ACHN (cell line): ENCODE measurements around the gene ADH7.
"Not testable (repeated sequence)": the region's sequence is repeated elsewhere in the genome, so short reads cannot be mapped to it uniquely, and the experiment has no call there.

Experiments
- DNase-seq: peaks from one replicate; pipeline ENCODE4 v3.0.0-alpha.2; 2015
- in situ Hi-C: cut with HindIII; loops from 2 replicates; pipeline ENCODE4 v1.10.0; 2017; ENCODE audit warnings: low sequenced_read_pairs, low pct_ligation_motif_present, low pct_unique_long_range_greater_than_20kb

Gene ADH7

DNA sequence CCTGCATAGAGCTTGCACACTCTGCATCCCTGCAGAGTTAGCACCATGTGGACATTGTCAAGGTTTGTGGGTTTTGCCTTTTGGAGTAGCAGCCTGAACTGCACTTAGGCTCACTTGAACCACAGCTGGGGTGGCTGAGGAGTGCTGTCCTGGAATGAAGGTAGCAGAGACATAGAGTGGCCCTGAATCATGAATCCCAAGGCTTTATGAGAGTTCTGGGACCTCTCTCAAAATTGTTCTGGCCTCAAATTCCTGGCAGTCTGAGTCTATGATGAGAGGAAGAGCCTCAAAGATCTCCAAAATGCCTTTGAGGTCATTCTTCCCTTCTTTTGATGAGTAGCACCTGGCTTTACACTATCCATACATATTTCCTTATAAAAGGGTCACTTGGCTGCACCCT, 45.5 kb downstream of the ADH7 start:
- in situ Hi-C loops, result no loop called here

DNA sequence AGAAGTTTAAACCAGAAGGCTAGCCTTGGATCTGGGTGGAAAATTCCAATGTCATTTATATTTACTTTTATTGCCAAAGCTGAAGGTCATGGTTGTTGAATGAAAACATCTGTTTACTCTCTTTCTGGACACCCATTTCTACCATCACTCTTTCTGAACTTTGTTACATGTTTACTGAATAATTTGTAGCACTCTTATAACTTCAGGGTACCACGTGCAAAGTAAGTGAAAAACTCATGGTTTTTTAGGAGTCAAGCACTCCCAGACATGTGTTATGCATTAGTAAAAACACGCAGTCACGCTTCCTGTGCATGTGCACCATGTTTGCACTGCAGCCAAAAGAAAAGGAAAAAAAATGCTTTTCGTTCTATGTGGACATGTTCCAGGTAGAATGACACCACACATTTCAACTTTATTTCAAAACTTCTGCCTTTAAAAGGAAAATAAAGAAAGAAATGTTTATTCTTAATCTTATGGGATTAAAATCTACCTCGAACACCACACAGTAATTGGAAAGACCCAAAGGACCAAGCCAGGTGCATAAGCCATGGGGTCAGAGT, 51.2 kb downstream of the ADH7 start:
- no peak for DNase-seq
- in situ Hi-C loops, result no loop called here

More for the DNA sequence above, 45.5 kb downstream of the ADH7 start:
- DNase-seq, result no peak

DNA sequence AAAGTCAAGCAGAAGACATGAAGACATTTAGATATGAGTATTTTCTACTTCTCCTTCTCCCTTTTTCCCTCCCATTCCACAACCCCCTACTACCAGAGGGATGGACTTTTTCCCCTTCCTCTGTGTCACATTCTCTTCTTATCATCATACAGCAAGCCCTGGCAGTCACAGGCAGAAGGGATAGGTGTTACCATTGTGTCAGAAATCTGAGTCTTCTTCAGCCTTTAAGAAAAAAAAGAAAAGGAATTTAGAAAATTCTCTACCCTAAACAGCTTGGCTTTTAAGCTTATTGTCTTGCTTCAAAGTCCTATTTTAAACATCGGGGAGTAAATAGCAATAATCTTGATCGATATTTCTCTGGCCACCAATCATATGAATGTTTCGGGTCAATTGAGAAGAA, 51.7 kb downstream of the ADH7 start:
- in situ Hi-C loops, result no loop called here

DNA sequence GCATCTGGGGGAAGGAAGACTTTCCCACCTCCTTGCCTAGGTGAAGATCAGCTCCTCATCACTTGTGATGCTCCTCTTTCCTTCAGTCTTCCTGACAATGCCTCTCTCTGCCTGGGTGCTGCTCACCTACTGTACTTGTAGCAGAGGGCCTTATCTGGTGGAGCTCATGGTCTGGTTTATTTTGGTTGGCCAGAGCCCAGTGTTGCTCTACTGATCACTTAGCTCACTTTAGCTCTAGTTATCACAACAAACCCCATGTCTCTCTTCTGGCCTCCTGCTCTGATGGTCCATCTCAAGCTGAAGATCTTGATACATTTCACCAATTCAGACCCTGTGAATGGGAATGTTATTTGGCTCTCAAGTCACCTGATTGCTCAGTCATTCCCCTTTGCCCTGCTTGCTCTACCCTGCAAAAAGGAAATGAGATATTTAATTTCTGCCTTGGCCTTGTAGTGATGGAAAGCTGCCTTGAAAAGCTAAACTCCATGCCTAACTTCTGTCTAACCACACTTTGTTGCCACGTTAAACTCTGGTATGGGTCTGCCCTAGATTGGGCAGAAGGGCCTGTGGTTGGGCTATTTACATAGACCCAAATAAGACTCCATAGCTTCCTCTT, 52.3 kb downstream of the ADH7 start:
- DNase-seq, result no peak
- in situ Hi-C loops, result no loop called here

More for the DNA sequence above, 51.7 kb downstream of the ADH7 start:
- no peak for DNase-seq

DNA sequence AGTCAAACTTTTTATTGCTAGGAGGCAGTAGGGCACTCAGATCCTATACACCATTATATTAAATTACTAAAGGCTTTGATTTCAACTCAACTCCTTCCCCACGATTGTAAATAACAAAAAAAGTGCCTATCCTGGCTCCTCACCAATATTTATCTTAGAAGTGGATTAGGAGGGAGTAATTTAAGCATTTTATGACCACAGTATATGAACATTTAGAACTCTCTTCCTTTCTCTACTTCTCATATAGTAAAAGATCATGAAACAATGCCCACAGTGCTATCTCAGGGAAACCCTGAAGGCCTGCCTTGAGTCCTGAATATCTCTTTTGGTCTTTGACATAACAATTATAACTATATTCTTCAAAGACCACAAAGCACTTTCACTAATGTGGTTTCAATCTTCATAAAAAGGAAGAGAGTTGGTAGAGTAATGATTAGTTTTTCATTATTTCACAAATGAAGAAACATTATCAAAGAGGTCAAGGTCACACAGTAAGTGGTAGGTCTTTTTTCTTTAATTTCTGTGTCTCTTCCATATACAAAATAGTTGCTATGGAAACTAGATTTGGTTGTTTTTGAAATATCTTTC, 53.5 kb downstream of the ADH7 start:
- no peak for DNase-seq
- in situ Hi-C loops, result no loop called here

DNA sequence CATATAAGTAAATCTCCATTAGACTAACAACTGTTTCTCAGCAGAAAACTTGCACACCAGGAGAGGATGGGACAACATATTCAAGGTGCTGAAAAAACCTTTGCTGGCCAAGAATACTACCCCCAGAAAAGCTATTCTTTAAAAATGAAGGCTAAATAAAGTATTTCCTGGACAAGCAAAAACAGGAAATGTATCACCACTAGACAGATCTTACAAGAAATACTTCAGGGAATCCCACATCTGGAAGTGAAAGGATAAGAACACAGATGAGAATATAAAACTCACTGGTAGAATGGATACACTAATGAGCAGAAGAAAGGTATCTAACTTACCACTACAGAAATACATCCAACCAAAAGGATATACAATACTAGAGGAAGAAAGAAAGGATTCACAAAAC, 55.6 kb downstream of the ADH7 start:
- in situ Hi-C loops, result no loop called here
- no peak for DNase-seq

DNA sequence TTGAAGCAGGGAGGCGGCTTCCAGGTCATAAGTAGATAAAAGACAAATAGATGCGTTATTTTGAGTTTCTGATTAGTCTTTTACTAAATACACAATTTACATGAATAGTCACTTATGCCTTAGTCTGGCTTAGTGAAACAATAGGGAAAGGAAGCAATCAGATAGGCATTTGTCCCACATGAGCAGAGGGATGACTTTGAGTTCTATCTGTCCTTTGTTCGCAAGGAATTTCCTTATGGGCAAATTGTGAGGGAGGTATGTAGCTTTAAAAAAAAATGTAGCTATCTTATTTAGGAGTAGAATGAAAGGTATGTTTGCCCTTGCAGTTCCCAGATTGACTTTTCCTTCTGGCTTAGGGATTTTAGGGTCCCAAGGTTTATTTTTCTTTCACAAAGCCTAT, 56.3 kb downstream of the ADH7 start:
- DNase-seq, result no peak
- in situ Hi-C loops, result no loop called here

DNA sequence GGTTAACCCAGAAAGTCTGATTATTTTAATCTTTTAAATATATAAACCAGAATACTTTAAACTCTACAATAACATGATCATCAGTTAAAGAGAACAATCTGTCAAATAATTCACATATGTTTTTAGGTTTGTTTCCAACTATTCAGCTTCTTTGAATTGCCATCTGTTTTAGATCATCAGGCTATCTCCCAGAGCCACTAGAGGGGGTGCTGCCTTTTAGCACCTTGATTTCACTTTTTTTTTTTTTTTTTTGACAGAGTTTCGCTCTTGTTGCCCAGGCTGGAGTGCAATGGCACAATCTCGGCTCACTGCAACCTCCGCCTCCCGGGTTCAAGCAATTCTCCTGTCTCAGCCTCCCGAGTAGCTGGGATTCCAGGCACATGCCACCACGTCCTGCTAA, 57.8 kb downstream of the ADH7 start:
- in situ Hi-C loops, result not testable (repeated sequence)
- DNase-seq, result peak; percentile 38

DNA sequence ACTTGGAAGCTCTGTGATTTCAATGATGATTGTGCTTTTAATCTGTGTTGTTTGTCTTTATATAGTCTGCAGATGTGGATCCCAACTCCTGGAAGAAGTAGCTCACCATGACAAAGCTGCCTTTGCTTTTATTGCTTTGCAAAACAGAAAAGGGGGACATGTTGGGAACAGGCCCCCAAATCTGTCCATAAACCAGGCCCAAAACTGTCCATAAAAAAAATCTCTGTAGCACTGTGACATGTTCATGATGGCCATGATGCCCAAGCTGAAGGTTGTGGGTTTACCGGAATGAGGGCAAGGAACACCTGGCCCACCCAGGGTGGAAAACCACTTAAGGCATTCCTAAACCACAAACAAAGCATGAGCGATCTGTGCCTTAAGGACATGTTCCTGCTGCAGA, 62.7 kb downstream of the ADH7 start:
- in situ Hi-C loops, DNase-seq: not testable (repeated sequence)

DNA sequence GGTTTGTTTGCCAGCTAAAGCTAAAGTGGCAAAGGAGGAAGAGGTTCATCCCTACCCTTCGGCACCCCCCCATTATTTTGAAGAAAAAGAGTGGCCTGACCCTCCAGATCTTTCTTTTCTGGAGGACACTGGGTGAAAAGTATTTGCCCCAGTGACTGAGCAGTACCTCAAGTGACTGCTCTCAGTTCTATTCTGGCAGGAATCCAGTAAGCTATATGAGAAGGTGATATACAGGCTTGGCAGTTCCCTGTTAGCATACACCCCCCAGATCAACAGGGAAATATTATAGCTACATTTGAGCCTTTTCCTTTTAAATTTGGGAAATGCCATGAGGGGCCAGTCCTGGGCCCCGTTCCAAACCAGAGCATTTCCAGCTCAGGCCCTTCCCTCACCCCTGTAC, 67.3 kb downstream of the ADH7 start:
- DNase-seq, in situ Hi-C loops: not testable (repeated sequence)

DNA sequence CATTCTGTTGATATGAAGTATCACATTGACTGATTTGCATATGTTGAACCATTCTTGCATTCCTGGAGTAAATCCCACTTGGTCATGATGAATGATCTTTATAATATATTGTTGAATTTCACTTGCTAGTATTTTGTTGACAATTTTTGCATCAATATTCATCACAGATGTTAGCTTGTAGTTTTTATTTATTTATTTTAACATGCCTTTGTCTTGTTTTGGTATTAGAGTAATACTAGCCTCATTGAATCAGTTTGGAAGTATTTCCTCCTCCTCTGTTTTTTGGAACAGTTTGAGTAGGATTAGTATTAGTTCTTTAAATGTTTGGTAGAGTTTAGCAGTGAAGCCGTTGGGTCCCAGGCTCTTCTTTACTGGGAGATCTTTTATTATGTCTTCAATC, 68.7 kb downstream of the ADH7 start:
- no peak for DNase-seq
- in situ Hi-C loops, result no loop called here

DNA sequence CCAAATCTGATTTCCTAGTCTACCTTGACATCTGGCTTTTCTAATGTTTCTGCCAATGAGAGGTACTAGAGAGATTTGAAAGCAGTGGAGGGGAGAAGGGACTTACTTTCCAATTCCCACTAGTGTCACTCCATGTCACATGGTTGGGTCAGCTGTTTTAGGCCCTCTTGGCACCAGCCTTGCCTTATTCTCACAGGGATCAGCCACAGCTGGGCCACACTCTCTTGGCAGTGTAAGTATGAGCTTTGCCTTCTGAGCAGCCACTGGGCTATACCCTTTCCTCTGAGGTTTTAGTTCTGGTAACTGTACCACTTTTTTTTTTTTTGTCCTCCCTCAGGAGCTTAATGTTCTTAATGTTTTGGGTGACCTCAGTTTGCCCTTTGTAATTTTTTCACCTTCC, 72.4 kb downstream of the ADH7 start:
- no peak for DNase-seq
- in situ Hi-C loops, result no loop called here
